ENCODE measurements around the gene TRIM38.

Gene TRIM38

GRCh38 chr6:26032340-26033084, 69.9 kb downstream of the TRIM38 start:
- no peaks in the 10 kb centered on the region for H3K27me3 ChIP-seq
- TF ChIP-seq Cebpa-rat (IDR thresholded peaks at IDR 0.05), result no peak
- peaks cover 45 to 66% (median 54%) of the 10 kb centered on the region in 10 experiments for H3K4me1 ChIP-seq
- H3K36me3 ChIP-seq, result no peaks in the 10 kb centered on the region
- H3K9ac ChIP-seq, result peak overlapping the region; percentile 81 to 93 (median 88)
- H4K20me1 ChIP-seq, result peaks cover 0 to 5% (median 0%) of the 10 kb centered on the region in 11 experiments; a peak in 1 of 22 replicates
- peak overlapping the region; percentile 53 to 99 (median 91) for H3K27ac ChIP-seq
- H3K4me2 ChIP-seq, result peak overlapping the region; percentile 77 to 97 (median 92)
- peak overlapping the region; percentile 59 to 80 (median 70) for H3K4me3 ChIP-seq
- no peaks in the 10 kb centered on the region for H3K9me3 ChIP-seq (replicated peaks in 1 of 11)

- peak overlapping the region; percentile 53 to 99 (median 91) for H3K27ac ChIP-seq
- no peak for TF ChIP-seq Cebpa-rat (IDR thresholded peaks at IDR 0.05)
- H3K27me3 ChIP-seq, result no peaks in the 10 kb centered on the region
- H3K9me3 ChIP-seq (replicated peaks in 1 of 11), result no peaks in the 10 kb centered on the region
- H4K20me1 ChIP-seq, result peaks cover 0 to 5% (median 0%) of the 10 kb centered on the region in 11 experiments; a peak in 1 of 22 replicates
- peak overlapping the region; percentile 81 to 93 (median 88) for H3K9ac ChIP-seq
- H3K36me3 ChIP-seq, result no peaks in the 10 kb centered on the region
- peak overlapping the region; percentile 59 to 80 (median 70) for H3K4me3 ChIP-seq
- H3K4me1 ChIP-seq, result peaks cover 37 to 58% (median 46%) of the 10 kb centered on the region in 10 experiments
- peak overlapping the region; percentile 77 to 97 (median 92) for H3K4me2 ChIP-seq
Measured at GRCh38 chr6:26033085-26033940, 70.7 kb downstream of the TRIM38 start.

GRCh38 chr6:26033941-26034354, 71.3 kb downstream of the TRIM38 start:
- Histone ChIP-seq H3K9me3 (replicated peaks in 1 of 11) (peaks cover 0 to 3% (median 0%) of the 10 kb centered on the region in 11 experiments; a peak in 1 of 22 replicates), H3K4me2 (peak overlapping the region; percentile 77 to 97 (median 92)), H3K27me3 (no peaks in the 10 kb centered on the region), H3K4me1 (peaks cover 31 to 51% (median 39%) of the 10 kb centered on the region in 10 experiments), H3K27ac (peak overlapping the region; percentile 48 to 99 (median 91); a peak in 20 of 22 replicates), H3K4me3 (peak overlapping the region; percentile 59 to 80 (median 70)), H3K36me3 (no peaks in the 10 kb centered on the region), H4K20me1 (peaks cover 0 to 5% (median 0%) of the 10 kb centered on the region in 11 experiments; a peak in 1 of 22 replicates), H3K9ac (peak overlapping the region; percentile 71 to 93 (median 88); a peak in 21 of 22 replicates)
- TF ChIP-seq Cebpa-rat (IDR thresholded peaks at IDR 0.05), result no peak

- Histone ChIP-seq H3K4me1 (peaks cover 21 to 42% (median 30%) of the 10 kb centered on the region in 10 experiments), H3K9me3 (replicated peaks in 1 of 11) (peaks cover 0 to 4% (median 0%) of the 10 kb centered on the region in 11 experiments; a peak in 2 of 22 replicates), H3K4me2 (peak overlapping the region in 10 of 11 experiments; percentile 77 to 96 (median 91); a peak in 17 of 22 replicates), H3K27ac (peak overlapping the region in 9 of 11 experiments; percentile 82 to 99 (median 93); a peak in 14 of 22 replicates), H4K20me1 (peaks cover 0 to 5% (median 0%) of the 10 kb centered on the region in 11 experiments; a peak in 1 of 22 replicates), H3K9ac (peak overlapping the region in 8 of 11 experiments; percentile 83 to 93 (median 89); a peak in 10 of 22 replicates), H3K27me3 (no peaks in the 10 kb centered on the region), H3K36me3 (no peaks in the 10 kb centered on the region), H3K4me3 (peak overlapping the region in 1 of 10 experiments; percentile 80; a peak in 3 of 20 replicates)
- no peak for TF ChIP-seq Cebpa-rat (IDR thresholded peaks at IDR 0.05)
Measured at GRCh38 chr6:26034905-26035304, 72.3 kb downstream of the TRIM38 start.

Measured in BLaER1 treated with 17β-estradiol and CSF1 and Interleukin-3, amounts not matched to agents 10 nM and 100 nM (cell line).